Subcutaneous adipose tissue (tissue), 4 donors: ENCODE measurements around the gene CSF1R. TPM values are rescaled to one million over a fixed set of nuclear protein-coding genes. Genes with fewer than 3 reads are reported as not detected.

ENCODE experiments used
- CTCF ChIP-seq: fragments of 450-650 bp; IDR thresholded peaks from one replicate; pipeline ENCODE4 v1.5.1; 2016; ENCODE audit warnings: low read depth, mild to moderate bottlenecking, control low read depth, antibody characterized with exemption, moderate library complexity
- total RNA-seq, 4 donors: library from RNA; depleted of rRNA; stranded (reverse); fragments of >200 nt; gene quantifications; one replicate each; pipeline ENCODE4 v1.1.0, GENCODE V29; 2016

The CSF1R gene
- total RNA-seq, 4 donors from 2014 or later: 35.2 to 152 (median 79.7) TPM

- TF ChIP-seq CTCF: no peak
Measured at GRCh38 chr5:150080696-150081435, 5.5 kb downstream of the CSF1R start.

DNA sequence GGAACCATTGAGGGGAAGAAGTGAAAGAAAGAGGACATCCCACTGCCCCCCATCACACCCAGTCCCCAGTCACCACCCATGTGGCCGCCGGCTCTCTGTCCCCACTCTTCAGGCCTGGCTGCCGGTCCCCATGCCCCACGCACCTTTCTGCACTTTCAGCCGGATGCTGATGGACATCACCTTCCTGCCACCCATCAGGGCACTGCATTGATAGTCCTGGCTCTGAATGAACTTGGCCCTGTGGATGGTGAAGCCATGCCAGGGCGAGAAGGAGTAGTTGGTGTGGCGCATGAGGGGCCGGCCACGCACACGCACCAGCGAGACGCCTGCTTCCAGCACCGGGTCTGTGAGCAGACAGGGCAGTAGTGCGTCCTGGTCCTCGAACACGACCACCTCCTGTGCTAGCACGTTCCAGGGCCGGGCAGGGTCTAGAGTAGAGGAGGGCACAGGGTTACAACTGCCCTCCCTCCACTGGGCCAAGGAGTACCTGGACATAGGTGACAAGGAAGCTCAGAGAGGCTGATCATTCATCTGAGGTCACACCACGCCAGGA is 6.4 kb downstream of the CSF1R start:
- no peak for TF ChIP-seq CTCF

- no peak for TF ChIP-seq CTCF
Measured at GRCh38 chr5:150078802-150079689, 7.3 kb downstream of the CSF1R start.

- TF ChIP-seq CTCF: no peak
Measured at GRCh38 chr5:150077996-150078801, 8.2 kb downstream of the CSF1R start.

GRCh38 chr5:150077060-150077459 is 9.3 kb downstream of the CSF1R start:
- no peak for TF ChIP-seq CTCF

DNA sequence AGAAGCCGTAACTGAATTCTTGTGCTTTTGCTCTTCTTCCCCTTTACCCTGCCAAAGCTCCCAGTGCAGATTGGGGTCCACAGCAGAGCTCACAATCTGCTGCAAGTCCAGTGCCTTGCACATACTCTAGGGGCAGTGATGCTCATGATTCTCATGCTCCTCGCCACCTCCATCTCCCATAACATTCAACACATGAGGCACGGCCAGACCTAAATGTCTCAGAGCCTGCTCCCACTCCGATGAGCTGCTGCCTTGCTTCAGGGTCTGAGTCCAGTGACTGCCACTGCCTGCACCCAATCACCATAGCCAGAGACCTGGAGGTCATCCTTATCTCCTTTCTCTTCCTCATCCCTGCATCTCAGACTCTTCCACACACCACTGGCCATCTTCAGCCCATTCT is 10.5 kb downstream of the CSF1R start:
- no peak for TF ChIP-seq CTCF
